ENCODE measurements around the gene GPR18. TPM values are rescaled to one million over a fixed set of nuclear protein-coding genes. Genes with fewer than 3 reads are reported as not detected.

Gene GPR18
- total RNA-seq, 4 donors from 2014 or later, result not detected

DNA sequence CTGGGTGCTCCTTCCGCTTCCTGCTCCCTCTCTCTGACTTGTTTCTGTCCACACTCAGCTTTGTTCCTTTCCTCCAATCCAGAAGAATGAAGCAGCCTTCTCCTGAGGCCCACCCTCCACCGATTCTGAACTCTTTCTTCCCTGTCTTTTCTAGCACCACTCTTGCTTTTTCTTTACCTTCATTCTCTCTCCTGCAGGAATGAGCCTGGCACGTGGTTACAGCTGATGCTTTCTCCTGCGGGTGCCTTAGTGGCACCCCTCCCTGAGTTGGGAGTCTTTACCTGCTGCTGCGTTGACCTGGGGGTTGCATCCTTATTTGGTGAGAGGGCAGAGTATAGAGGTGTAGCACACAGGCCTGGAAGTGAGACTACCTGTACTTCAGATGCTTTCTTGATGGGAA lies 51.3 kb downstream of the GPR18 start:
- TF ChIP-seq POLR2AphosphoS5 (IDR thresholded peaks at IDR 0.05) (no peak), CTCF (IDR thresholded peaks at IDR 0.05) (no peak), POLR2A (IDR thresholded peaks at IDR 0.05) (no peak), EP300 (IDR thresholded peaks at IDR 0.05) (no peak)
- Histone ChIP-seq H3K4me1 (peaks cover 57% of the 10 kb centered on the region), H3K9me3 (no peaks in the 10 kb centered on the region), H3K4me3 (no peak overlapping the region), H3K36me3 (peaks cover 5% of the 10 kb centered on the region), H3K27me3 (no peaks in the 10 kb centered on the region), H3K27ac (no peak overlapping the region)
- WGBS, result 92% methylated on average over 5 of the region's 5 CpGs
- DNase-seq (ENCODE audit: low spot score in 2 of 2), result no peak

DNA sequence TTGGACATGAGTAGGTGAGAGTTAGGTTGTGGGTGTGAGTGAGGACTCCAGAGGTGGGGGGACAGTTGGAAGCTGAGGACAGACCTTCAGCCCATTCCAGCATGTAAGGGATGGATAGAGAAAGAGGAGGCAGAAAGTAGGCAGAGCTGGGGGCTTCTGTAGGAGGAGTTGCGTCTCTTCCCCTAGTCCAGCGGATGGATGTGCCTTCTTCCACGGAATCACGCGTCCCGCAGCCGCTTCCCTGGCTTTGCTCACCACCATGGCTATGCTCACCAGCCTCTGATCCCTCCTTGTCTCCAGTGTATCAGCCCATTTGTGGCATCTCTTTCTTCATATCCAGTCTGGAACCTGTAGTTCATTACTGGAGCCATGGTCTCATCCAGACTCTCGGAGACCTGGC lies 52.0 kb downstream of the GPR18 start:
- TF ChIP-seq POLR2AphosphoS5 (IDR thresholded peaks at IDR 0.05) (no peak), EP300 (IDR thresholded peaks at IDR 0.05) (no peak), CTCF (IDR thresholded peaks at IDR 0.05) (no peak), POLR2A (IDR thresholded peaks at IDR 0.05) (no peak)
- peaks cover 5% of the 10 kb centered on the region for H3K36me3 ChIP-seq
- H3K27ac ChIP-seq, result no peak overlapping the region
- DNase-seq (ENCODE audit: low spot score in 2 of 2), result no peak
- H3K27me3 ChIP-seq, result no peaks in the 10 kb centered on the region
- no peak overlapping the region for H3K4me3 ChIP-seq
- peaks cover 54% of the 10 kb centered on the region for H3K4me1 ChIP-seq
- H3K9me3 ChIP-seq, result no peaks in the 10 kb centered on the region
- 96% methylated on average over 8 of the region's 8 CpGs for WGBS

GRCh38 chr13:99205621-99206220 lies 52.5 kb downstream of the GPR18 start:
- no peak for DNase-seq (ENCODE audit: low spot score in 2 of 2)
- peaks cover 5% of the 10 kb centered on the region for H3K36me3 ChIP-seq
- H3K4me3 ChIP-seq, result no peak overlapping the region
- no peaks in the 10 kb centered on the region for H3K27me3 ChIP-seq
- no peak overlapping the region for H3K27ac ChIP-seq
- H3K4me1 ChIP-seq, result peaks cover 54% of the 10 kb centered on the region
- TF ChIP-seq POLR2A (IDR thresholded peaks at IDR 0.05) (no peak), CTCF (IDR thresholded peaks at IDR 0.05) (no peak), POLR2AphosphoS5 (IDR thresholded peaks at IDR 0.05) (no peak), EP300 (IDR thresholded peaks at IDR 0.05) (no peak)
- no peaks in the 10 kb centered on the region for H3K9me3 ChIP-seq
- WGBS, result 96% methylated on average over 22 of the region's 22 CpGs

Other genes with a start within 250 kb of the GPR18 start
- gene UBAC2, start 57.5 kb downstream of the GPR18 start, total RNA-seq, result 100 to 1,000 TPM in 2 of 4 donors, 10 to 100 TPM in 2; 67.3 to 111 (median 93.8) TPM
- 1 to 10 TPM; 2.3 to 7.0 (median 4.4) TPM for gene GPR183, start 49.0 kb upstream of the GPR18 start, total RNA-seq
- gene TM9SF2, start 243.1 kb upstream of the GPR18 start, total RNA-seq, result 100 to 1,000 TPM in 1 of 4 donors, 10 to 100 TPM in 3; 64.2 to 108 (median 91.4) TPM